HEK293 (cell line): Measurements from ENCODE around the gene THRA.
A peak's percentile ranks its signal among the peaks of the same experiment; 100 is the strongest.

ENCODE experiments used
- KLF16 ChIP-seq: fragments of 450-650 bp; formaldehyde crosslinking; IDR thresholded peaks from 2 replicates; pipeline ENCODE4 v1.5.1; 2017; ENCODE audit warnings: missing biosample characterization, missing genetic modification characterization
- OVOL3 ChIP-seq: fragments of 450-650 bp; formaldehyde crosslinking; IDR thresholded peaks from 2 replicates; pipeline ENCODE4 v1.5.1; 2016; ENCODE audit warnings: missing biosample characterization, missing genetic modification characterization
- TRIM28 ChIP-seq: IDR thresholded peaks from 2 replicates; pipeline ENCODE4 v1.6.1; 2011; ENCODE audit warnings: low read length, control low read depth, borderline replicate concordance
- ZNF121 ChIP-seq: fragments of 450-650 bp; formaldehyde crosslinking; IDR thresholded peaks from 2 replicates; pipeline ENCODE4 v1.5.1; 2016; ENCODE audit warnings: missing biosample characterization, missing genetic modification characterization
- ZNF146 ChIP-seq: fragments of 450-650 bp; formaldehyde crosslinking; IDR thresholded peaks from 2 replicates; pipeline ENCODE4 v1.5.1; 2016; ENCODE audit warnings: missing biosample characterization, missing genetic modification characterization
- ZNF2 ChIP-seq: fragments of 450-650 bp; formaldehyde crosslinking; IDR thresholded peaks from 2 replicates; pipeline ENCODE4 v1.5.1; 2016; ENCODE audit warnings: missing biosample characterization, missing genetic modification characterization
- ZNF239 ChIP-seq: fragments of 450-650 bp; formaldehyde crosslinking; IDR thresholded peaks from 2 replicates; pipeline ENCODE4 v1.5.1; 2016; ENCODE audit warnings: missing biosample characterization, missing genetic modification characterization
- ZNF24 ChIP-seq: fragments of 450-650 bp; formaldehyde crosslinking; IDR thresholded peaks from 2 replicates; pipeline ENCODE4 v1.5.1; 2016; ENCODE audit warnings: missing biosample characterization, missing genetic modification characterization
- ZNF335 ChIP-seq: fragments of 450-650 bp; formaldehyde crosslinking; conservative IDR thresholded peaks from 2 replicates; pipeline ENCODE4 v1.5.1; 2016; ENCODE audit warnings: missing biosample characterization, missing genetic modification characterization
- ZNF366 ChIP-seq: fragments of 450-650 bp; formaldehyde crosslinking; conservative IDR thresholded peaks from 2 replicates; pipeline ENCODE4 v1.5.1; 2016; ENCODE audit warnings: missing biosample characterization, missing genetic modification characterization
- ZNF394 ChIP-seq: fragments of 450-650 bp; formaldehyde crosslinking; IDR thresholded peaks from 2 replicates; pipeline ENCODE4 v1.5.1; 2016; ENCODE audit warnings: missing biosample characterization, missing genetic modification characterization, mild to moderate bottlenecking, moderate library complexity, borderline replicate concordance
- ZNF48 ChIP-seq: fragments of 450-650 bp; formaldehyde crosslinking; IDR thresholded peaks from 2 replicates; pipeline ENCODE4 v1.5.1; 2016; ENCODE audit warnings: missing biosample characterization, missing genetic modification characterization
- ZNF530 ChIP-seq: fragments of 450-650 bp; formaldehyde crosslinking; IDR thresholded peaks from 2 replicates; pipeline ENCODE4 v1.5.1; 2016; ENCODE audit warnings: low read depth, missing biosample characterization, missing genetic modification characterization
- ZNF600 ChIP-seq: fragments of 450-650 bp; formaldehyde crosslinking; IDR thresholded peaks from 2 replicates; pipeline ENCODE4 v1.5.1; 2016; ENCODE audit warnings: missing biosample characterization, missing genetic modification characterization
- ZNF747 ChIP-seq: fragments of 450-650 bp; formaldehyde crosslinking; IDR thresholded peaks from 2 replicates; pipeline ENCODE4 v1.5.1; 2016; ENCODE audit warnings: missing biosample characterization, missing genetic modification characterization
- ZXDB ChIP-seq: fragments of 450-650 bp; formaldehyde crosslinking; IDR thresholded peaks from 2 replicates; pipeline ENCODE4 v1.5.1; 2016; ENCODE audit warnings: missing biosample characterization, missing genetic modification characterization
- TF ChIP-seq, protein P1 (sequence below): fragments of 450-650 bp; formaldehyde crosslinking; conservative IDR thresholded peaks from 2 replicates; pipeline ENCODE4 v1.5.1; 2016; ENCODE audit warnings: low read depth, missing biosample characterization, missing genetic modification characterization
- TF ChIP-seq, protein P2 (sequence below): fragments of 450-650 bp; formaldehyde crosslinking; IDR thresholded peaks from 2 replicates; pipeline ENCODE4 v1.5.1; 2016; ENCODE audit warnings: missing biosample characterization, missing genetic modification characterization
- TF ChIP-seq, protein P3 (sequence below): fragments of 450-650 bp; formaldehyde crosslinking; optimal IDR thresholded peaks from 2 replicates; pipeline ENCODE3; 2016; ENCODE audit warnings: missing biosample characterization, mild to moderate bottlenecking, missing genetic modification characterization
- TF ChIP-seq, protein P4 (sequence below): fragments of 450-650 bp; formaldehyde crosslinking; IDR thresholded peaks from 2 replicates; pipeline ENCODE4 v1.5.1; 2016; ENCODE audit warnings: missing biosample characterization, missing genetic modification characterization
- TF ChIP-seq, protein P5 (sequence below): fragments of 450-650 bp; formaldehyde crosslinking; IDR thresholded peaks from 2 replicates; pipeline ENCODE4 v1.5.1; 2016; ENCODE audit warnings: missing biosample characterization, missing genetic modification characterization
- TF ChIP-seq, protein P6 (sequence below): fragments of 450-650 bp; formaldehyde crosslinking; IDR thresholded peaks from 2 replicates; pipeline ENCODE4 v1.5.1; 2016; ENCODE audit warnings: missing biosample characterization, missing genetic modification characterization
- TF ChIP-seq, protein P7 (sequence below): fragments of 450-650 bp; formaldehyde crosslinking; IDR thresholded peaks from 2 replicates; pipeline ENCODE4 v1.5.1; 2016; ENCODE audit warnings: missing biosample characterization, missing genetic modification characterization

The THRA gene

DNA sequence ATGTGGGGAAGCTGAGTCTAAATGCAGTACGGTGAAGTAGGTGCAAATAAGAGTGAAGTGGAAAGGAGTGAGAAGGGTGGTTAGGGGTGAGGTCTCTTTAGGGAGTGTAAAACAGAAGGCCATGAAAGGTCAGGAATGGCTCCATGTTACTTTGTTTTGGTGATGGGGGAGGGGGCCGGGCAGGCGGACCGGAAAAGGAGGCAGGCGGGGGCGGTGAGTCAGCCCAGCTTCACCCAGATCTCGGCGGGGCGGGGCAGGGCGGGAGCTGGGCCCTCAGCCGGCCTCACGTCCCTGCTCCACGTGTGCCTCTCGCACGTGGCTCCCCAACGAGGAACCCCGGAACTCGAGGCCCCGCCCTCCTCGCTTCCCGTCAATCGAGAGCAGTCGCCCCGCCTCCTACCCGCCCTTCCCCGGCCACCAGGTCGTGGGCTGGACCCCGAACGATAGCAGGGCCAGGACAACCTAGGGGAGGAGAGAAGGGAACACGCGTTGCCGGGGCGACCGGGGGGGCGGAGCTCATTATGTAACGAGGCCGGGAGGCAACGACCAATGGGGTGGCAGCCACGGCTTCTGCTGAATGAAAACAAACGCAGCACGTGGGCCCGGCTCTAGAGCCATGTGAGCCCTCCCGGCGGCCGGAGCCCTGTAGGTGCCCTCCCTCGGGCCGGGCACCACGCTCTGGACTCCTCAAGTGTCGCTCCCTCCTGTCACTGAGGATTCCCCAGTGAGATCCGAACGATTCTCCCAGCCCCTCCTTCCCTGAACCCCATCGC, 36.3 kb downstream of the THRA start (continued):
- TF ChIP-seq, protein P1, sequence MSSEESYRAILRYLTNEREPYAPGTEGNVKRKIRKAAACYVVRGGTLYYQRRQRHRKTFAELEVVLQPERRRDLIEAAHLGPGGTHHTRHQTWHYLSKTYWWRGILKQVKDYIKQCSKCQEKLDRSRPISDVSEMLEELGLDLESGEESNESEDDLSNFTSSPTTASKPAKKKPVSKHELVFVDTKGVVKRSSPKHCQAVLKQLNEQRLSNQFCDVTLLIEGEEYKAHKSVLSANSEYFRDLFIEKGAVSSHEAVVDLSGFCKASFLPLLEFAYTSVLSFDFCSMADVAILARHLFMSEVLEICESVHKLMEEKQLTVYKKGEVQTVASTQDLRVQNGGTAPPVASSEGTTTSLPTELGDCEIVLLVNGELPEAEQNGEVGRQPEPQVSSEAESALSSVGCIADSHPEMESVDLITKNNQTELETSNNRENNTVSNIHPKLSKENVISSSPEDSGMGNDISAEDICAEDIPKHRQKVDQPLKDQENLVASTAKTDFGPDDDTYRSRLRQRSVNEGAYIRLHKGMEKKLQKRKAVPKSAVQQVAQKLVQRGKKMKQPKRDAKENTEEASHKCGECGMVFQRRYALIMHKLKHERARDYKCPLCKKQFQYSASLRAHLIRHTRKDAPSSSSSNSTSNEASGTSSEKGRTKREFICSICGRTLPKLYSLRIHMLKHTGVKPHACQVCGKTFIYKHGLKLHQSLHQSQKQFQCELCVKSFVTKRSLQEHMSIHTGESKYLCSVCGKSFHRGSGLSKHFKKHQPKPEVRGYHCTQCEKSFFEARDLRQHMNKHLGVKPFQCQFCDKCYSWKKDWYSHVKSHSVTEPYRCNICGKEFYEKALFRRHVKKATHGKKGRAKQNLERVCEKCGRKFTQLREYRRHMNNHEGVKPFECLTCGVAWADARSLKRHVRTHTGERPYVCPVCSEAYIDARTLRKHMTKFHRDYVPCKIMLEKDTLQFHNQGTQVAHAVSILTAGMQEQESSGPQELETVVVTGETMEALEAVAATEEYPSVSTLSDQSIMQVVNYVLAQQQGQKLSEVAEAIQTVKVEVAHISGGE: 0 out of 2 replicates have a peak, but pooled peaks have one; percentile 27
- TF ChIP-seq, protein P2, sequence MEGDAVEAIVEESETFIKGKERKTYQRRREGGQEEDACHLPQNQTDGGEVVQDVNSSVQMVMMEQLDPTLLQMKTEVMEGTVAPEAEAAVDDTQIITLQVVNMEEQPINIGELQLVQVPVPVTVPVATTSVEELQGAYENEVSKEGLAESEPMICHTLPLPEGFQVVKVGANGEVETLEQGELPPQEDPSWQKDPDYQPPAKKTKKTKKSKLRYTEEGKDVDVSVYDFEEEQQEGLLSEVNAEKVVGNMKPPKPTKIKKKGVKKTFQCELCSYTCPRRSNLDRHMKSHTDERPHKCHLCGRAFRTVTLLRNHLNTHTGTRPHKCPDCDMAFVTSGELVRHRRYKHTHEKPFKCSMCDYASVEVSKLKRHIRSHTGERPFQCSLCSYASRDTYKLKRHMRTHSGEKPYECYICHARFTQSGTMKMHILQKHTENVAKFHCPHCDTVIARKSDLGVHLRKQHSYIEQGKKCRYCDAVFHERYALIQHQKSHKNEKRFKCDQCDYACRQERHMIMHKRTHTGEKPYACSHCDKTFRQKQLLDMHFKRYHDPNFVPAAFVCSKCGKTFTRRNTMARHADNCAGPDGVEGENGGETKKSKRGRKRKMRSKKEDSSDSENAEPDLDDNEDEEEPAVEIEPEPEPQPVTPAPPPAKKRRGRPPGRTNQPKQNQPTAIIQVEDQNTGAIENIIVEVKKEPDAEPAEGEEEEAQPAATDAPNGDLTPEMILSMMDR (tag by site-specific recombination): no peak
- TF ChIP-seq, protein P3, sequence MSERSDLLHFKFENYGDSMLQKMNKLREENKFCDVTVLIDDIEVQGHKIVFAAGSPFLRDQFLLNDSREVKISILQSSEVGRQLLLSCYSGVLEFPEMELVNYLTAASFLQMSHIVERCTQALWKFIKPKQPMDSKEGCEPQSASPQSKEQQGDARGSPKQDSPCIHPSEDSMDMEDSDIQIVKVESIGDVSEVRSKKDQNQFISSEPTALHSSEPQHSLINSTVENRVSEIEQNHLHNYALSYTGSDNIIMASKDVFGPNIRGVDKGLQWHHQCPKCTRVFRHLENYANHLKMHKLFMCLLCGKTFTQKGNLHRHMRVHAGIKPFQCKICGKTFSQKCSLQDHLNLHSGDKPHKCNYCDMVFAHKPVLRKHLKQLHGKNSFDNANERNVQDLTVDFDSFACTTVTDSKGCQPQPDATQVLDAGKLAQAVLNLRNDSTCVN (tag by site-specific recombination): peak; percentile 22
- peak; percentile 32 for TF ChIP-seq ZNF335 (tag by site-specific recombination)
- TF ChIP-seq ZNF394 (tag by site-specific recombination): peak; percentile 35; the same call in 1 of the 2 replicates
- peak; percentile 57; the same call in 1 of the 2 replicates for TF ChIP-seq ZNF600 (tag by site-specific recombination)
- peak; percentile 75 for TF ChIP-seq ZNF24 (tag by site-specific recombination)
- TF ChIP-seq, protein P4, sequence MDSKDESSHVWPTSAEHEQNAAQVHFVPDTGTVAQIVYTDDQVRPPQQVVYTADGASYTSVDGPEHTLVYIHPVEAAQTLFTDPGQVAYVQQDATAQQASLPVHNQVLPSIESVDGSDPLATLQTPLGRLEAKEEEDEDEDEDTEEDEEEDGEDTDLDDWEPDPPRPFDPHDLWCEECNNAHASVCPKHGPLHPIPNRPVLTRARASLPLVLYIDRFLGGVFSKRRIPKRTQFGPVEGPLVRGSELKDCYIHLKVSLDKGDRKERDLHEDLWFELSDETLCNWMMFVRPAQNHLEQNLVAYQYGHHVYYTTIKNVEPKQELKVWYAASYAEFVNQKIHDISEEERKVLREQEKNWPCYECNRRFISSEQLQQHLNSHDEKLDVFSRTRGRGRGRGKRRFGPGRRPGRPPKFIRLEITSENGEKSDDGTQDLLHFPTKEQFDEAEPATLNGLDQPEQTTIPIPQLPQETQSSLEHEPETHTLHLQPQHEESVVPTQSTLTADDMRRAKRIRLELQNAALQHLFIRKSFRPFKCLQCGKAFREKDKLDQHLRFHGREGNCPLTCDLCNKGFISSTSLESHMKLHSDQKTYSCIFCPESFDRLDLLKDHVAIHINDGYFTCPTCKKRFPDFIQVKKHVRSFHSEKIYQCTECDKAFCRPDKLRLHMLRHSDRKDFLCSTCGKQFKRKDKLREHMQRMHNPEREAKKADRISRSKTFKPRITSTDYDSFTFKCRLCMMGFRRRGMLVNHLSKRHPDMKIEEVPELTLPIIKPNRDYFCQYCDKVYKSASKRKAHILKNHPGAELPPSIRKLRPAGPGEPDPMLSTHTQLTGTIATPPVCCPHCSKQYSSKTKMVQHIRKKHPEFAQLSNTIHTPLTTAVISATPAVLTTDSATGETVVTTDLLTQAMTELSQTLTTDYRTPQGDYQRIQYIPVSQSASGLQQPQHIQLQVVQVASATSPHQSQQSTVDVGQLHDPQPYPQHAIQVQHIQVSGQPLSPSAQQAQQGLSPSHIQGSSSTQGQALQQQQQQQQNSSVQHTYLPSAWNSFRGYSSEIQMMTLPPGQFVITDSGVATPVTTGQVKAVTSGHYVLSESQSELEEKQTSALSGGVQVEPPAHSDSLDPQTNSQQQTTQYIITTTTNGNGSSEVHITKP: peak; percentile 49; the same call in 1 of the 2 replicates
- TF ChIP-seq, protein P5, sequence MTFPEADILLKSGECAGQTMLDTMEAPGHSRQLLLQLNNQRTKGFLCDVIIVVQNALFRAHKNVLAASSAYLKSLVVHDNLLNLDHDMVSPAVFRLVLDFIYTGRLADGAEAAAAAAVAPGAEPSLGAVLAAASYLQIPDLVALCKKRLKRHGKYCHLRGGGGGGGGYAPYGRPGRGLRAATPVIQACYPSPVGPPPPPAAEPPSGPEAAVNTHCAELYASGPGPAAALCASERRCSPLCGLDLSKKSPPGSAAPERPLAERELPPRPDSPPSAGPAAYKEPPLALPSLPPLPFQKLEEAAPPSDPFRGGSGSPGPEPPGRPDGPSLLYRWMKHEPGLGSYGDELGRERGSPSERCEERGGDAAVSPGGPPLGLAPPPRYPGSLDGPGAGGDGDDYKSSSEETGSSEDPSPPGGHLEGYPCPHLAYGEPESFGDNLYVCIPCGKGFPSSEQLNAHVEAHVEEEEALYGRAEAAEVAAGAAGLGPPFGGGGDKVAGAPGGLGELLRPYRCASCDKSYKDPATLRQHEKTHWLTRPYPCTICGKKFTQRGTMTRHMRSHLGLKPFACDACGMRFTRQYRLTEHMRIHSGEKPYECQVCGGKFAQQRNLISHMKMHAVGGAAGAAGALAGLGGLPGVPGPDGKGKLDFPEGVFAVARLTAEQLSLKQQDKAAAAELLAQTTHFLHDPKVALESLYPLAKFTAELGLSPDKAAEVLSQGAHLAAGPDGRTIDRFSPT: peak; percentile 66
- TF ChIP-seq ZNF48 (tag by site-specific recombination): no peak
- no peak for TF ChIP-seq ZNF239 (tag by site-specific recombination)
- TF ChIP-seq, protein P6, sequence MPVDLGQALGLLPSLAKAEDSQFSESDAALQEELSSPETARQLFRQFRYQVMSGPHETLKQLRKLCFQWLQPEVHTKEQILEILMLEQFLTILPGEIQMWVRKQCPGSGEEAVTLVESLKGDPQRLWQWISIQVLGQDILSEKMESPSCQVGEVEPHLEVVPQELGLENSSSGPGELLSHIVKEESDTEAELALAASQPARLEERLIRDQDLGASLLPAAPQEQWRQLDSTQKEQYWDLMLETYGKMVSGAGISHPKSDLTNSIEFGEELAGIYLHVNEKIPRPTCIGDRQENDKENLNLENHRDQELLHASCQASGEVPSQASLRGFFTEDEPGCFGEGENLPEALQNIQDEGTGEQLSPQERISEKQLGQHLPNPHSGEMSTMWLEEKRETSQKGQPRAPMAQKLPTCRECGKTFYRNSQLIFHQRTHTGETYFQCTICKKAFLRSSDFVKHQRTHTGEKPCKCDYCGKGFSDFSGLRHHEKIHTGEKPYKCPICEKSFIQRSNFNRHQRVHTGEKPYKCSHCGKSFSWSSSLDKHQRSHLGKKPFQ (tag by site-specific recombination): no peak
- no peak for TF ChIP-seq OVOL3 (tag by site-specific recombination)
- TF ChIP-seq, protein P7, sequence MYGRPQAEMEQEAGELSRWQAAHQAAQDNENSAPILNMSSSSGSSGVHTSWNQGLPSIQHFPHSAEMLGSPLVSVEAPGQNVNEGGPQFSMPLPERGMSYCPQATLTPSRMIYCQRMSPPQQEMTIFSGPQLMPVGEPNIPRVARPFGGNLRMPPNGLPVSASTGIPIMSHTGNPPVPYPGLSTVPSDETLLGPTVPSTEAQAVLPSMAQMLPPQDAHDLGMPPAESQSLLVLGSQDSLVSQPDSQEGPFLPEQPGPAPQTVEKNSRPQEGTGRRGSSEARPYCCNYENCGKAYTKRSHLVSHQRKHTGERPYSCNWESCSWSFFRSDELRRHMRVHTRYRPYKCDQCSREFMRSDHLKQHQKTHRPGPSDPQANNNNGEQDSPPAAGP: peak; percentile 96
- 0 out of 2 replicates have a peak, but pooled peaks have one; percentile 3 for TF ChIP-seq ZNF146 (tag by site-specific recombination)
- 0 out of 2 replicates have a peak, but pooled peaks have one; percentile 36 for TF ChIP-seq ZNF366 (tag by site-specific recombination)
- TF ChIP-seq KLF16 (tag by site-specific recombination): peak; percentile 72; the same call in 1 of the 2 replicates
- TF ChIP-seq ZXDB (tag by site-specific recombination): no peak; the same call in 1 of the 2 replicates
- no peak for TF ChIP-seq TRIM28
- no peak for TF ChIP-seq ZNF121 (tag by site-specific recombination)
- no peak for TF ChIP-seq ZNF530 (tag by site-specific recombination)
- TF ChIP-seq ZNF2 (tag by site-specific recombination): peak; percentile 39; the same call in 1 of the 2 replicates
- TF ChIP-seq ZNF747: no peak
